ENCODE results near the gene SLC25A42.

The SLC25A42 gene

GRCh38 chr19:19115954-19116353 is 52.2 kb downstream of the SLC25A42 start:
- DNase-seq (ENCODE audit: low read depth) = peak; percentile 54
- no peak overlapping the region for H3K4me3 ChIP-seq (ENCODE audit: low read depth, low read length)
- TF ChIP-seq CTCF (IDR thresholded peaks at IDR 0.05; ENCODE audit: low read depth, low read length) (peak; percentile 84), MYC (IDR thresholded peaks at IDR 0.05; ENCODE audit: low read depth, low read length) (no peak)

GRCh38 chr19:19119325-19120237 is 55.8 kb downstream of the SLC25A42 start:
- no peak for TF ChIP-seq MAX (IDR thresholded peaks at IDR 0.05; ENCODE audit: low read depth, low read length)
- no peak for TF ChIP-seq MYC (IDR thresholded peaks at IDR 0.05; ENCODE audit: low read depth, low read length)
- no peak for TF ChIP-seq POLR2A (IDR thresholded peaks at IDR 0.05; ENCODE audit: extremely low read depth, insufficient read length)
- TF ChIP-seq CTCF (IDR thresholded peaks at IDR 0.05; ENCODE audit: low read depth, low read length) = no peak
- DNase-seq (ENCODE audit: low read depth) = no peak
- H3K4me3 ChIP-seq (ENCODE audit: low read depth, low read length) = no peak overlapping the region

GRCh38 chr19:19120308-19121231 is 56.8 kb downstream of the SLC25A42 start:
- peak; percentile 71 for DNase-seq (ENCODE audit: low read depth)
- TF ChIP-seq MYC (IDR thresholded peaks at IDR 0.05; ENCODE audit: low read depth, low read length) (no peak), CTCF (IDR thresholded peaks at IDR 0.05; ENCODE audit: low read depth, low read length) (no peak), MAX (IDR thresholded peaks at IDR 0.05; ENCODE audit: low read depth, low read length) (no peak), POLR2A (IDR thresholded peaks at IDR 0.05; ENCODE audit: extremely low read depth, insufficient read length) (no peak)
- H3K4me3 ChIP-seq (ENCODE audit: low read depth, low read length) = no peak overlapping the region

- TF ChIP-seq MAX (IDR thresholded peaks at IDR 0.05; ENCODE audit: low read depth, low read length) (no peak), POLR2A (IDR thresholded peaks at IDR 0.05; ENCODE audit: extremely low read depth, insufficient read length) (no peak), CTCF (IDR thresholded peaks at IDR 0.05; ENCODE audit: low read depth, low read length) (no peak), MYC (IDR thresholded peaks at IDR 0.05; ENCODE audit: low read depth, low read length) (no peak)
- no peak for DNase-seq (ENCODE audit: low read depth)
- H3K4me3 ChIP-seq (ENCODE audit: low read depth, low read length) = no peak overlapping the region
Measured at GRCh38 chr19:19121371-19121770, 57.6 kb downstream of the SLC25A42 start.

GRCh38 chr19:19122902-19123301 is 59.1 kb downstream of the SLC25A42 start:
- DNase-seq (ENCODE audit: low read depth) = no peak
- TF ChIP-seq POLR2A (IDR thresholded peaks at IDR 0.05; ENCODE audit: extremely low read depth, insufficient read length) (no peak), MYC (IDR thresholded peaks at IDR 0.05; ENCODE audit: low read depth, low read length) (no peak)
- no peak overlapping the region for H3K4me3 ChIP-seq (ENCODE audit: low read depth, low read length)

GRCh38 chr19:19123386-19123785 is 59.6 kb downstream of the SLC25A42 start:
- H3K4me3 ChIP-seq (ENCODE audit: low read depth, low read length) = no peak overlapping the region
- DNase-seq (ENCODE audit: low read depth) = no peak
- TF ChIP-seq POLR2A (IDR thresholded peaks at IDR 0.05; ENCODE audit: extremely low read depth, insufficient read length) (no peak), MAX (IDR thresholded peaks at IDR 0.05; ENCODE audit: low read depth, low read length) (no peak), CTCF (IDR thresholded peaks at IDR 0.05; ENCODE audit: low read depth, low read length) (no peak), MYC (IDR thresholded peaks at IDR 0.05; ENCODE audit: low read depth, low read length) (no peak)

All from NB4 (cell line).